MM.1S (cell line): ENCODE measurements around the gene ACSF3.
A peak's percentile ranks its signal among the peaks of the same experiment; 100 is the strongest.

Source experiments
- DNase-seq: peaks from one replicate; pipeline ENCODE4 v3.0.0-alpha.2; 2015
- H2AFZ ChIP-seq: fragments of 300-600 bp; sonication (generic); 2 replicates; pipeline ENCODE4 v1.6.0; 2016; ENCODE audit warnings: antibody characterized with exemption, low read length
- H3F3A ChIP-seq: fragments of 300-600 bp; sonication (generic); 2 replicates; pipeline ENCODE4 v1.6.1; 2016; ENCODE audit warnings: mild to moderate bottlenecking, antibody characterized with exemption, low read length, moderate library complexity, mixed read lengths; ENCODE audit not compliant: insufficient read depth
- H3K27ac ChIP-seq: fragments of 300-600 bp; sonication (generic); 2 replicates; pipeline ENCODE4 v1.5.1; 2016; ENCODE audit warnings: mild to moderate bottlenecking, low read length
- H3K27me3 ChIP-seq: fragments of 300-600 bp; sonication (generic); replicated peaks from 2 replicates; pipeline ENCODE4 v1.6.0; 2016; ENCODE audit warnings: low read length; ENCODE audit not compliant: insufficient read depth
- H3K36me3 ChIP-seq: fragments of 300-600 bp; sonication (generic); replicated peaks from 2 replicates; pipeline ENCODE4 v1.6.1; 2016; ENCODE audit warnings: mild to moderate bottlenecking, low read length, mixed read lengths; ENCODE audit not compliant: insufficient read depth
- H3K4me1 ChIP-seq: fragments of 300-600 bp; sonication (generic); 2 replicates; pipeline ENCODE4 v1.6.1; 2016; ENCODE audit warnings: low read length, mixed read lengths
- H3K4me2 ChIP-seq: fragments of 300-600 bp; sonication (generic); 2 replicates; pipeline ENCODE4 v1.6.0; 2016; ENCODE audit warnings: low read depth, low read length
- H3K4me3 ChIP-seq: fragments of 300-600 bp; sonication (generic); 2 replicates; pipeline ENCODE4 v1.5.1; 2016; ENCODE audit warnings: low read length, mixed read lengths
- H3K79me2 ChIP-seq: fragments of 300-600 bp; sonication (generic); 2 replicates; pipeline ENCODE4 v1.6.1; 2016; ENCODE audit warnings: mixed run types, low read length, mixed read lengths
- H3K9ac ChIP-seq: fragments of 300-600 bp; sonication (generic); 2 replicates; pipeline ENCODE4 v1.6.1; 2016; ENCODE audit warnings: low read length, mixed read lengths
- H3K9me2 ChIP-seq: fragments of 300-600 bp; sonication (generic); replicated peaks from 2 replicates; pipeline ENCODE4 v1.6.1; 2016; ENCODE audit warnings: mild to moderate bottlenecking, low read length, mixed read lengths; ENCODE audit not compliant: insufficient read depth
- H3K9me3 ChIP-seq: fragments of 300-600 bp; sonication (generic); replicated peaks from 2 replicates; pipeline ENCODE4 v1.6.1; 2016; ENCODE audit warnings: mild to moderate bottlenecking, low read length, mixed read lengths; ENCODE audit not compliant: insufficient read depth
- H4K20me1 ChIP-seq: fragments of 300-600 bp; sonication (generic); 2 replicates; pipeline ENCODE4 v1.6.1; 2016; ENCODE audit warnings: mild to moderate bottlenecking, low read length, moderate library complexity, mixed read lengths; ENCODE audit not compliant: insufficient read depth
- CTCF ChIP-seq: fragments of 300-600 bp; sonication (generic); IDR thresholded peaks from 2 replicates; pipeline ENCODE4 v1.5.1; 2016; ENCODE audit warnings: antibody characterized with exemption, low read length, mixed read lengths
- EZH2 ChIP-seq: fragments of 300-600 bp; sonication (generic); optimal IDR thresholded peaks from 2 replicates; pipeline ENCODE3; 2017; ENCODE audit warnings: low read depth, mild to moderate bottlenecking, antibody characterized with exemption, low read length, mixed read lengths
- EZH2phosphoT487 ChIP-seq: fragments of 300-600 bp; sonication (generic); IDR thresholded peaks from 2 replicates; pipeline ENCODE4 v1.6.1; 2018; ENCODE audit warnings: antibody characterized with exemption, low read length

Gene ACSF3

GRCh38 chr16:89113661-89114060 lies 20.0 kb downstream of the ACSF3 start:
- H3K36me3 ChIP-seq = no peaks in the 10 kb centered on the region; the same call in 1 of the 2 replicates
- peaks cover 24% of the 10 kb centered on the region for H3K4me1 ChIP-seq

GRCh38 chr16:89114159-89114981 lies 20.7 kb downstream of the ACSF3 start:
- no peak overlapping the region for H2AFZ ChIP-seq
- H3K36me3 ChIP-seq = no peaks in the 10 kb centered on the region; the same call in 1 of the 2 replicates
- no peaks in the 10 kb centered on the region for H4K20me1 ChIP-seq
- H3K9me3 ChIP-seq = no peaks in the 10 kb centered on the region
- H3F3A ChIP-seq = peaks cover 18% of the 10 kb centered on the region
- H3K27me3 ChIP-seq = no peaks in the 10 kb centered on the region
- no peak for DNase-seq
- TF ChIP-seq EZH2 = no peak
- peaks cover 13% of the 10 kb centered on the region for H3K79me2 ChIP-seq
- peak overlapping the region; percentile 77 for H3K9ac ChIP-seq
- H3K4me3 ChIP-seq = peak overlapping the region; percentile 53
- H3K9me2 ChIP-seq = no peaks in the 10 kb centered on the region
- peaks cover 24% of the 10 kb centered on the region for H3K4me1 ChIP-seq
- H3K27ac ChIP-seq = peak overlapping the region; percentile 98
- peak overlapping the region; percentile 92 for H3K4me2 ChIP-seq

More at GRCh38 chr16:89113661-89114060, 20.0 kb downstream of the ACSF3 start:
- peaks cover 13% of the 10 kb centered on the region for H3K79me2 ChIP-seq
- DNase-seq = no peak
- H3K9ac ChIP-seq = no peak overlapping the region
- no peak overlapping the region for H2AFZ ChIP-seq
- H3K9me2 ChIP-seq = no peaks in the 10 kb centered on the region
- H3K27me3 ChIP-seq = no peaks in the 10 kb centered on the region
- peak overlapping the region; percentile 98; the same call in 1 of the 2 replicates for H3K27ac ChIP-seq
- H3K4me2 ChIP-seq = peak overlapping the region; percentile 92
- H4K20me1 ChIP-seq = no peaks in the 10 kb centered on the region
- peak overlapping the region; percentile 53; the same call in 1 of the 2 replicates for H3K4me3 ChIP-seq
- TF ChIP-seq CTCF (no peak), EZH2 (no peak), EZH2phosphoT487 (no peak)
- H3F3A ChIP-seq = peaks cover 18% of the 10 kb centered on the region
- H3K9me3 ChIP-seq = no peaks in the 10 kb centered on the region

GRCh38 chr16:89115216-89115861 lies 21.7 kb downstream of the ACSF3 start:
- no peaks in the 10 kb centered on the region; the same call in 1 of the 2 replicates for H3K36me3 ChIP-seq
- H3F3A ChIP-seq = peaks cover 18% of the 10 kb centered on the region
- H3K4me2 ChIP-seq = peak overlapping the region; percentile 92
- H3K4me3 ChIP-seq = peak overlapping the region; percentile 53
- H3K9me2 ChIP-seq = no peaks in the 10 kb centered on the region
- no peak overlapping the region; the same call in 1 of the 2 replicates for H2AFZ ChIP-seq
- H3K27ac ChIP-seq = peak overlapping the region; percentile 98
- peaks cover 13% of the 10 kb centered on the region for H3K79me2 ChIP-seq
- no peaks in the 10 kb centered on the region for H3K9me3 ChIP-seq
- TF ChIP-seq EZH2phosphoT487 (no peak), EZH2 (no peak), CTCF (no peak)
- H3K27me3 ChIP-seq = no peaks in the 10 kb centered on the region
- peaks cover 24% of the 10 kb centered on the region for H3K4me1 ChIP-seq
- peak overlapping the region; percentile 77 for H3K9ac ChIP-seq
- peak; percentile 83 for DNase-seq
- H4K20me1 ChIP-seq = no peaks in the 10 kb centered on the region
